ENCODE measurements around the gene OSM. TPM values are rescaled to one million over a fixed set of nuclear protein-coding genes. Genes with fewer than 3 reads are reported as not detected.
A peak's percentile ranks its signal among the peaks of the same experiment; 100 is the strongest.

OSM gene
- total RNA-seq, 1 experiment from 2014 or later: not detected

- ChIA-PET POLR2A (interaction anchor here (0.7 to 7.5 kb wide), 9 partner anchors 11 to 205 kb away, joined by 3 to 61 read pairs (median 5); no protein-coding TSS in a partner anchor), CTCF (interaction anchor here (1.1 to 1.4 kb wide), 2 partner anchors 11 to 132 kb away, joined by 4 to 5 read pairs; no protein-coding TSS in a partner anchor), RAD21 (ENCODE audit: low non-redundant PET in 1 of 2, low total read pairs in 2 of 2, uncharacterized antibody in 2 of 2, unreplicated experiment in 2 of 2) (interaction anchor here in 1 of 2 experiments (0.8 to 1.8 kb wide), 2 partner anchors 9 to 27 kb away, joined by 3 read pairs; no protein-coding TSS in a partner anchor)
- Histone ChIP-seq H3K4me1 (ENCODE audit: control insufficient read depth in 1 of 2, insufficient read depth in 2 of 2, low read length in 2 of 2) (peaks cover 44 to 100% of the 10 kb centered on the region in 2 experiments), H2AFZ (ENCODE audit: low read depth, low read length, poor library complexity, severe bottlenecking) (no peak overlapping the region), H3K79me2 (ENCODE audit: insufficient read depth, low read length) (peaks cover 21% of the 10 kb centered on the region; the same call in 1 of the 2 replicates), H3K9ac (ENCODE audit: low read length) (peak overlapping the region; percentile 42; the same call in 1 of the 2 replicates), H3K36me3 (ENCODE audit: control insufficient read depth in 1 of 2, insufficient read depth in 2 of 2, low read length in 2 of 2) (peaks cover 4 to 27% of the 10 kb centered on the region in 2 experiments; a peak in 3 of 4 replicates), H3K27me3 (ENCODE audit: insufficient read depth, low read length) (no peaks in the 10 kb centered on the region), H3K4me2 (ENCODE audit: low read length) (peak overlapping the region; percentile 31; the same call in 1 of the 2 replicates), H3K27ac (ENCODE audit: low read depth, low read length) (peak overlapping the region; percentile 85), H4K20me1 (ENCODE audit: insufficient read depth) (no peaks in the 10 kb centered on the region), H3K9me2 (ENCODE audit: insufficient read depth) (no peaks in the 10 kb centered on the region), H3K9me3 (ENCODE audit: control insufficient read depth in 1 of 2, insufficient read depth in 1 of 2, low read depth in 1 of 2, low read length in 2 of 2) (no peaks in the 10 kb centered on the region), H3K4me3 (replicated peaks in 1 of 2; ENCODE audit: low read depth in 1 of 2, low read length in 2 of 2) (no peak overlapping the region)
- no TSS peak for BruUV-seq (replicated peaks)
- intact Hi-C loops (cut with micrococcal nuclease): loop anchor here (5.0 kb wide), 1 partner anchor 132 kb away; no protein-coding TSS in a partner anchor
- ATAC-seq (no peak), DNase-seq (ENCODE audit: low read depth, low spot score) (no peak)
- TF ChIP-seq SIN3A (IDR thresholded peaks at IDR 0.05; ENCODE audit: low read depth) (0 out of 2 replicates have a peak, but pooled peaks have one; percentile 30), ELF1 (IDR thresholded peaks at IDR 0.05; ENCODE audit: borderline replicate concordance, low read depth) (no peak), POLR2AphosphoS5 (IDR thresholded peaks at IDR 0.05; ENCODE audit: low read depth, low read length) (peak; percentile 62; the same call in 1 of the 2 replicates)
Measured at GRCh38 chr22:30239488-30240405, 26.9 kb downstream of the OSM start.

- intact Hi-C loops (cut with micrococcal nuclease): loop anchor here (5.0 kb wide), 1 partner anchor 132 kb away; no protein-coding TSS in a partner anchor
- CTCF ChIA-PET: interaction anchor here (0.8 to 1.0 kb wide), 2 partner anchors 17 to 24 kb away, joined by 3 read pairs; no protein-coding TSS in a partner anchor
Measured at GRCh38 chr22:30238661-30239487, 27.8 kb downstream of the OSM start.

More at GRCh38 chr22:30238661-30239487, 27.8 kb downstream of the OSM start:
- ATAC-seq: peak; percentile 61
- Histone ChIP-seq H3K9ac (ENCODE audit: low read length) (peak overlapping the region; percentile 42), H3K27me3 (ENCODE audit: insufficient read depth, low read length) (no peaks in the 10 kb centered on the region), H3K4me1 (ENCODE audit: control insufficient read depth in 1 of 2, insufficient read depth in 2 of 2, low read length in 2 of 2) (peaks cover 48 to 100% of the 10 kb centered on the region in 2 experiments), H4K20me1 (ENCODE audit: insufficient read depth) (no peaks in the 10 kb centered on the region), H3K36me3 (ENCODE audit: control insufficient read depth in 1 of 2, insufficient read depth in 2 of 2, low read length in 2 of 2) (peaks cover 4 to 23% of the 10 kb centered on the region in 2 experiments; a peak in 3 of 4 replicates), H3K9me2 (ENCODE audit: insufficient read depth) (no peaks in the 10 kb centered on the region), H2AFZ (ENCODE audit: low read depth, low read length, poor library complexity, severe bottlenecking) (no peak overlapping the region), H3K4me3 (replicated peaks in 1 of 2; ENCODE audit: low read depth in 1 of 2, low read length in 2 of 2) (no peak overlapping the region), H3K4me2 (ENCODE audit: low read length) (peak overlapping the region; percentile 31), H3K27ac (ENCODE audit: low read depth, low read length) (peak overlapping the region; percentile 85), H3K9me3 (ENCODE audit: control insufficient read depth in 1 of 2, insufficient read depth in 1 of 2, low read depth in 1 of 2, low read length in 2 of 2) (no peaks in the 10 kb centered on the region), H3K79me2 (ENCODE audit: insufficient read depth, low read length) (peaks cover 13% of the 10 kb centered on the region; the same call in 1 of the 2 replicates)
- no peak for DNase-seq (ENCODE audit: low read depth, low spot score)
- ChIA-PET RAD21 (ENCODE audit: low non-redundant PET in 1 of 2, low total read pairs in 2 of 2, uncharacterized antibody in 2 of 2, unreplicated experiment in 2 of 2) (interaction anchor here (0.7 to 1.8 kb wide), 3 partner anchors 14 to 131 kb away, joined by 3 read pairs; no protein-coding TSS in a partner anchor), POLR2A (interaction anchor here (0.6 to 7.5 kb wide), 8 partner anchors 12 to 206 kb away, joined by 3 to 61 read pairs (median 5); no protein-coding TSS in a partner anchor)
- TF ChIP-seq POLR2AphosphoS5 (IDR thresholded peaks at IDR 0.05; ENCODE audit: low read depth, low read length): 0 out of 2 replicates have a peak, but pooled peaks have one; percentile 16
- peak; percentile 14; the same call in 1 of the 2 replicates for TF ChIP-seq SP1 (IDR thresholded peaks at IDR 0.05; ENCODE audit: low read depth)
- peak; percentile 50 for TF ChIP-seq MAX (IDR thresholded peaks at IDR 0.05)
- no peak for TF ChIP-seq FOSL1 (IDR thresholded peaks at IDR 0.05; ENCODE audit: low read depth)
- no TSS peak for BruUV-seq (replicated peaks)

Measured in HCT116 (cell line).